HG02610 (cell line): Measurements from ENCODE around the gene NOBOX.
A peak's percentile ranks its signal among the peaks of the same experiment; 100 is the strongest.
"Not testable (repeated sequence)": the region's sequence is repeated elsewhere in the genome, so short reads cannot be mapped to it uniquely, and the experiment has no call there.

Experiments used
- ATAC-seq: cut with Tn5 transposase; IDR thresholded peaks from one replicate; pipeline ENCODE4 v1.9.1; 2021; ENCODE audit warnings: mild to moderate bottlenecking, moderate library complexity; ENCODE audit not compliant: unreplicated experiment

The NOBOX gene

GRCh38 chr7:144397086-144397485, 6.4 kb downstream of the NOBOX start:
- no peak for ATAC-seq

GRCh38 chr7:144391823-144392255, 11.7 kb downstream of the NOBOX start:
- ATAC-seq: peak; percentile 74

GRCh38 chr7:144391014-144391413, 12.5 kb downstream of the NOBOX start:
- ATAC-seq: no peak

GRCh38 chr7:144390481-144390880, 13.0 kb downstream of the NOBOX start:
- no peak for ATAC-seq

GRCh38 chr7:144388950-144389349, 14.5 kb downstream of the NOBOX start:
- ATAC-seq: no peak

- ATAC-seq: no peak
These were observed 16.8 kb downstream of the NOBOX start for GRCh38 chr7:144386741-144387140.

GRCh38 chr7:144384555-144385245, 18.8 kb downstream of the NOBOX start:
- no peak for ATAC-seq

- ATAC-seq: peak; percentile 90
These were observed 19.4 kb downstream of the NOBOX start for GRCh38 chr7:144384071-144384470.

- ATAC-seq: no peak
These were observed 23.6 kb downstream of the NOBOX start for GRCh38 chr7:144379776-144380384.

GRCh38 chr7:144378651-144379050, 24.8 kb downstream of the NOBOX start:
- ATAC-seq: no peak

GRCh38 chr7:144369221-144369620, 34.3 kb downstream of the NOBOX start:
- peak; percentile 36 for ATAC-seq

GRCh38 chr7:144367250-144367649, 36.2 kb downstream of the NOBOX start:
- ATAC-seq: not testable (repeated sequence)

GRCh38 chr7:144365523-144365922, 38.0 kb downstream of the NOBOX start:
- not testable (repeated sequence) for ATAC-seq

GRCh38 chr7:144362061-144362460, 41.4 kb downstream of the NOBOX start:
- not testable (repeated sequence) for ATAC-seq

GRCh38 chr7:144356860-144357259, 46.6 kb downstream of the NOBOX start:
- ATAC-seq: not testable (repeated sequence)

- not testable (repeated sequence) for ATAC-seq
These were observed 47.3 kb downstream of the NOBOX start for GRCh38 chr7:144356185-144356584.

- peak; percentile 73 for ATAC-seq
These were observed 48.2 kb downstream of the NOBOX start, which contains the start of gene ARHGEF5 for GRCh38 chr7:144355176-144355822. Gene ARHGEF5 (plus strand): TSS chr7:144355402. CDS start chr7:144362670, 7,268 bp downstream.

- not testable (repeated sequence) for ATAC-seq
These were observed 51.8 kb downstream of the NOBOX start for GRCh38 chr7:144351667-144352066.

- ATAC-seq: peak; percentile 73
These were observed 54.9 kb downstream of the NOBOX start for GRCh38 chr7:144348625-144349024.
